ENCODE data around the gene RPS27. TPM values are rescaled to one million over a fixed set of nuclear protein-coding genes. Genes with fewer than 3 reads are reported as not detected.

RPS27 gene
- total RNA-seq, 1 experiment from 2014 or later, result 3,064 TPM

DNA sequence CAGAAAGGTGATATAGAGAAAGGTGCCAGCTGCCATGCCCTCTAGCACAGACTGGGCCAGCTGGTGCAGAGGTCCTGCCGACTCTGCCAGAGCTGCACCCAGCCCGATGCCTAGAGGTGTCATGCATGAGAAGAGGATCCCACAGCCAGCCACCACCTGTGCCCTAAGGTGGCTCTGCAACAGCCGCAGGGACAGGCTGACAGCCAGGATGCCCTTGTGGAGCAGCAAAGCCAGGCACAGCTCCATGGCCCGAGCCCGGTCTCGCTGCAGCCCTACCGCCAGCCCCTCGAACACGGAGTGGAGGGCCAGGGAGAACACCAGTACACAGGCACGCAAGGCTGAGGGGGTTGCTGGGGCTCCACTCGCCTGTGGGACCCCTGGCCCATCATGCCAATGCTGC lies 30.4 kb upstream of the RPS27 start:
- CTCF ChIA-PET, result interaction anchor here (0.5 to 5.6 kb wide), 4 partner anchors 12 to 219 kb away, joined by 3 to 60 read pairs (median 22); partner anchors contain the start of genes DENND4B and RAB13
- H3K4me1 Mint-ChIP-seq (ENCODE audit: insufficient read depth, unreplicated experiment), result peaks cover 61% of the 10 kb centered on the region
- no TSS peak for BruUV-seq (replicated peaks)
- intact Hi-C loops (cut with micrococcal nuclease), result loop anchor here (5.0 kb wide), 1 partner anchor 312 kb away; the partner anchor contains the start of gene HAX1
- H3K36me3 Mint-ChIP-seq (ENCODE audit: insufficient read depth, unreplicated experiment), result peaks cover 45% of the 10 kb centered on the region
- no peak overlapping the region for H3K4me3 Mint-ChIP-seq (ENCODE audit: unreplicated experiment)
- no peaks in the 10 kb centered on the region for H3K27me3 Mint-ChIP-seq (ENCODE audit: insufficient read depth, unreplicated experiment)
- TF ChIP-seq, protein P1, sequence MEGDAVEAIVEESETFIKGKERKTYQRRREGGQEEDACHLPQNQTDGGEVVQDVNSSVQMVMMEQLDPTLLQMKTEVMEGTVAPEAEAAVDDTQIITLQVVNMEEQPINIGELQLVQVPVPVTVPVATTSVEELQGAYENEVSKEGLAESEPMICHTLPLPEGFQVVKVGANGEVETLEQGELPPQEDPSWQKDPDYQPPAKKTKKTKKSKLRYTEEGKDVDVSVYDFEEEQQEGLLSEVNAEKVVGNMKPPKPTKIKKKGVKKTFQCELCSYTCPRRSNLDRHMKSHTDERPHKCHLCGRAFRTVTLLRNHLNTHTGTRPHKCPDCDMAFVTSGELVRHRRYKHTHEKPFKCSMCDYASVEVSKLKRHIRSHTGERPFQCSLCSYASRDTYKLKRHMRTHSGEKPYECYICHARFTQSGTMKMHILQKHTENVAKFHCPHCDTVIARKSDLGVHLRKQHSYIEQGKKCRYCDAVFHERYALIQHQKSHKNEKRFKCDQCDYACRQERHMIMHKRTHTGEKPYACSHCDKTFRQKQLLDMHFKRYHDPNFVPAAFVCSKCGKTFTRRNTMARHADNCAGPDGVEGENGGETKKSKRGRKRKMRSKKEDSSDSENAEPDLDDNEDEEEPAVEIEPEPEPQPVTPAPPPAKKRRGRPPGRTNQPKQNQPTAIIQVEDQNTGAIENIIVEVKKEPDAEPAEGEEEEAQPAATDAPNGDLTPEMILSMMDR (IDR thresholded peaks at IDR 0.05; ENCODE audit: unreplicated experiment), result no peak
- POLR2A ChIA-PET, result interaction anchor here (0.9 to 16.7 kb wide), 6 partner anchors 2 to 327 kb away, joined by 3 to 647 read pairs (median 248); partner anchors contain the start of genes CHTOP, CREB3L4, CRTC2 and DENND4B
- no peaks in the 10 kb centered on the region for H3K9me3 Mint-ChIP-seq (ENCODE audit: unreplicated experiment)
- no peak for DNase-seq (ENCODE audit: unreplicated experiment)
- no peak overlapping the region for H3K27ac Mint-ChIP-seq (ENCODE audit: low read depth, unreplicated experiment)

DNA sequence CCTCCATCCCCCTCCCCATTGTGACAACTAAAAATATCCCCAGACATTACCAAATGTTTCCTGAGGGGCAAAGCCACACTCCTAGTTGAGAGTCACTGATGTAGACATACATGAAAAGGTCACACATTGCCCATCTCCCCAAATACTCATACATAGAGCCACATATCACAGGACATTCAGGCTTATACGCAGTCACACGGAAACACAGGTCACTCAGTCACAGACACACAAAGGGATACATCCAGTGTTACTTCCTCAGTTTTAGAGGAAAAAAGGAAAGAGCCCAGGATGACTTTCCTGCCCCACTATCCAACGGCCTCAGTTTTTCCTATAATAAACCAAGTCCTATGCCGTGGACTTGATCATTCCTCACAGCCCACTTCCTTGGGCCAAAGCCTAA lies 29.1 kb upstream of the RPS27 start:
- POLR2A ChIA-PET, result interaction anchor here (0.5 to 16.6 kb wide), 12 partner anchors 10 to 394 kb away, joined by 3 to 647 read pairs (median 12); partner anchors contain the start of genes CHTOP, CRTC2, DENND4B and GATAD2B
- no TSS peak for BruUV-seq (replicated peaks)
- peak overlapping the region; percentile 72 for H3K27ac Mint-ChIP-seq (ENCODE audit: low read depth, unreplicated experiment)
- H3K36me3 Mint-ChIP-seq (ENCODE audit: insufficient read depth, unreplicated experiment), result peaks cover 45% of the 10 kb centered on the region
- peak overlapping the region; percentile 73 for H3K4me3 Mint-ChIP-seq (ENCODE audit: unreplicated experiment)
- CTCF ChIA-PET, result interaction anchor here (0.6 to 5.6 kb wide), 4 partner anchors 15 to 129 kb away, joined by 3 to 60 read pairs (median 22); partner anchors contain the start of genes DENND4B and RAB13
- TF ChIP-seq, protein P1 (IDR thresholded peaks at IDR 0.05; ENCODE audit: unreplicated experiment), result no peak
- H3K4me1 Mint-ChIP-seq (ENCODE audit: insufficient read depth, unreplicated experiment), result peaks cover 64% of the 10 kb centered on the region
- H3K9me3 Mint-ChIP-seq (ENCODE audit: unreplicated experiment), result no peaks in the 10 kb centered on the region
- H3K27me3 Mint-ChIP-seq (ENCODE audit: insufficient read depth, unreplicated experiment), result no peaks in the 10 kb centered on the region
- no peak for DNase-seq (ENCODE audit: unreplicated experiment)
- intact Hi-C loops (cut with micrococcal nuclease), result loop anchor here (5.0 kb wide), 1 partner anchor 311 kb away; the partner anchor contains the start of gene HAX1

DNA sequence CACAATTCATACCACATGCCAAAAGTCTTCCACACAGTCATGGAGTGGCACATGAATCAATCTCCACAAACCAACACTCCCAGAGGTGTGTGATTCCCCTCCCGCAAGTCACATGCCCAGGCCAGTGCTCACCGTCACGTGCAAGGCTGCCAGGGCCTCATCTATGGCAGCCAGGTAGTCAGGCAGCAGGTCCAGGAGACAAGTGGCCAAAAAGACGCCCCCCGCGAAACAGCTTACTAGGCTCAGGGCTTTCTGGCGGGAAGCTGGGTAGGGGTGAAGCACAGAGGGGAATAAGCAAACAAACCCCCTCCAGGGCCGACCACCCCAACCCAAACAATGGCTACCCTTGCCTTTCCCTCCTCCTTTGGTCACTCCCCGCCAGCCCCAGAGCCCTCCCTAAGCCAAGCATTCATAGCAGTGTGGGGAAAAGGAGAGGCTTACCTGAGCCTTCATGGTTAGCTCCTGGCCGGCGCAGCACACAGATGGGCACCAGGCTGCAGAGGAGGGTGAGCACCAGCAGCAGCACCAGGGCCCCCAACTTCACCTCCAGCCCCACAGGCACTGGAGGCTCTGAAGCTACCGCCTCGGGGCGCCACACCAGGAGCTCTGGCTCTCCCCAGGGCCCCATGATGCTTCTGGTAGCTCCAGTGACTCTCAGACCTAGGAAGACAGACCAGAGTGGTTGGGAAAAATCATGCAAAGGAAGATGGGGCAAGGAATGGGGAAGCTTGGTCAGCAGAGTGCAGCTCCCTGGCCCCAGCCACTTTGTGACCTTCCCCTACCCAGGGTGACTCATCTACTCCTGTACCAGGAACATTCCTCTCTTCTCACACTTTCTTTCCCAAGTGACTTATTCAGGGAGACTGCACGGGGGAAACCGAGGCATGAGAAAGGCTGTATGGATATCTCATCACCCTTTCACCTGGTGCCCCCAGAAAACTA lies 28.2 kb upstream of the RPS27 start:
- Mint-ChIP-seq H3K27ac (ENCODE audit: low read depth, unreplicated experiment) (peak overlapping the region; percentile 72), H3K36me3 (ENCODE audit: insufficient read depth, unreplicated experiment) (peaks cover 51% of the 10 kb centered on the region), H3K9me3 (ENCODE audit: unreplicated experiment) (no peaks in the 10 kb centered on the region), H3K4me1 (ENCODE audit: insufficient read depth, unreplicated experiment) (peaks cover 55% of the 10 kb centered on the region), H3K4me3 (ENCODE audit: unreplicated experiment) (peak overlapping the region; percentile 73), H3K27me3 (ENCODE audit: insufficient read depth, unreplicated experiment) (no peaks in the 10 kb centered on the region)
- DNase-seq (ENCODE audit: unreplicated experiment), result peak; percentile 72
- no TSS peak for BruUV-seq (replicated peaks)
- ChIA-PET POLR2A (interaction anchor here (0.6 to 16.6 kb wide), 34 partner anchors 11 to 1173 kb away, joined by 3 to 647 read pairs (median 5); partner anchors contain the start of genes CHTOP, CRTC2, DENND4B and GATAD2B), CTCF (interaction anchor here (0.5 to 5.1 kb wide), 14 partner anchors 8 to 258 kb away, joined by 3 to 40 read pairs (median 4); partner anchors contain the start of genes DENND4B, JTB, RAB13 and TPM3)
- TF ChIP-seq, protein P1 (IDR thresholded peaks at IDR 0.05; ENCODE audit: unreplicated experiment), result no peak
- intact Hi-C loops (cut with micrococcal nuclease), result loop anchor here (5.0 kb wide), 1 partner anchor 310 kb away; the partner anchor contains the start of gene HAX1

All from MCF 10A (cell line).